HUES64 (cell line): ENCODE results near the gene XIRP2.

Source experiments
- H3K27ac ChIP-seq: 2 replicates; pipeline ENCODE4 v1.7.0; 2013; ENCODE audit warnings: low read depth, low read length, inconsistent platforms
- H3K27me3 ChIP-seq: 2 replicates; pipeline ENCODE4 v1.6.1; 2013; ENCODE audit warnings: mild to moderate bottlenecking, low read length; ENCODE audit not compliant: insufficient read depth
- H3K36me3 ChIP-seq: 2 replicates; pipeline ENCODE4 v1.6.1; 2013; ENCODE audit warnings: mild to moderate bottlenecking, low read length; ENCODE audit not compliant: insufficient read depth
- H3K4me1 ChIP-seq: 2 replicates; pipeline ENCODE4 v1.6.1; 2013; ENCODE audit warnings: mild to moderate bottlenecking, low read length, moderate library complexity; ENCODE audit not compliant: insufficient read depth
- H3K4me3 ChIP-seq: 2 replicates; pipeline ENCODE4 v1.5.1; 2013; ENCODE audit warnings: mild to moderate bottlenecking, low read length, moderate library complexity
- H3K9ac ChIP-seq: 2 replicates; pipeline ENCODE4 v1.6.1; 2013; ENCODE audit warnings: mild to moderate bottlenecking, low read depth, low read length
- H3K9me3 ChIP-seq: 2 replicates; pipeline ENCODE4 v1.6.1; 2013; ENCODE audit warnings: low read depth, low read length; ENCODE audit not compliant: insufficient read depth
- WGBS: fragments of 150-250, 120-280 bp; methylation state at CpG from one replicate; pipeline ENCODE4 v1.1.7; 2013; ENCODE audit warnings: missing lambda C conversion rate; 5-methylcytosine and 5-hydroxymethylcytosine counted together

The XIRP2 gene

GRCh38 chr2:166942377-166942776 is 54.1 kb downstream of the XIRP2 start:
- H3K27me3 ChIP-seq = no peaks in the 10 kb centered on the region
- 96% methylated on average over 1 of the region's 1 CpG for WGBS
- no peak overlapping the region for H3K4me3 ChIP-seq
- H3K9me3 ChIP-seq = peaks cover 4% of the 10 kb centered on the region; the same call in 1 of the 2 replicates
- no peaks in the 10 kb centered on the region for H3K4me1 ChIP-seq
- H3K9ac ChIP-seq = no peak overlapping the region
- no peak overlapping the region for H3K27ac ChIP-seq
- H3K36me3 ChIP-seq = no peaks in the 10 kb centered on the region

GRCh38 chr2:166944909-166945308 is 56.6 kb downstream of the XIRP2 start:
- no peak overlapping the region for H3K27ac ChIP-seq
- H3K9ac ChIP-seq = no peak overlapping the region
- H3K9me3 ChIP-seq = peaks cover 4% of the 10 kb centered on the region; the same call in 1 of the 2 replicates
- H3K4me1 ChIP-seq = no peaks in the 10 kb centered on the region
- no peaks in the 10 kb centered on the region for H3K36me3 ChIP-seq
- no peak overlapping the region for H3K4me3 ChIP-seq
- 100% methylated on average over 1 of the region's 1 CpG for WGBS
- no peaks in the 10 kb centered on the region for H3K27me3 ChIP-seq

- 98% methylated on average over 3 of the region's 3 CpGs for WGBS
- H3K9me3 ChIP-seq = no peaks in the 10 kb centered on the region
- no peak overlapping the region for H3K27ac ChIP-seq
- H3K27me3 ChIP-seq = no peaks in the 10 kb centered on the region
- no peak overlapping the region for H3K9ac ChIP-seq
- no peak overlapping the region for H3K4me3 ChIP-seq
- peaks cover 39% of the 10 kb centered on the region for H3K4me1 ChIP-seq
- H3K36me3 ChIP-seq = no peaks in the 10 kb centered on the region
These were observed 69.4 kb downstream of the XIRP2 start for GRCh38 chr2:166957686-166958085.

- H3K9me3 ChIP-seq = no peaks in the 10 kb centered on the region
- H3K36me3 ChIP-seq = no peaks in the 10 kb centered on the region
- no peak overlapping the region for H3K4me3 ChIP-seq
- H3K4me1 ChIP-seq = peaks cover 39% of the 10 kb centered on the region
- H3K27me3 ChIP-seq = no peaks in the 10 kb centered on the region
- 91% methylated on average over 4 of the region's 4 CpGs for WGBS
- no peak overlapping the region for H3K27ac ChIP-seq
- no peak overlapping the region for H3K9ac ChIP-seq
These were observed 70.8 kb downstream of the XIRP2 start for GRCh38 chr2:166958986-166959481.

DNA sequence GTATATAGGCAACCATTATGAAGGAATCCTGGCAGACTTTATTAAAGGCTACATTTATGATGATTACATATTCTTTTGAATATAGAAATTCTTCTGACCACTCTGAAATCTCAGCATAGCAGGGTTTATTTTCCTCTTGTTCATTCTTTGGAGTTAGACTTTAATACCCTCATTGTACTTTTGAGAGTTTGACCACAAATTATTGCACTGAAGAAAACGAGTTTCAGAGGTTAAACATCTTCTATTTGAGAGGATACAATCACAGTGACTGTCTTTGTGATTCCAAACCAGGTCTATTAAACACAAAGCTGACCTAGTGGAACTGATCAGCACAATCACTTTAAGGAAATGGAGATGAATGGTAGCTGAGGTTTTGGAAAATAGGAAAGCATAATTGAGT is 71.3 kb downstream of the XIRP2 start:
- no peak overlapping the region for H3K9ac ChIP-seq
- H3K27ac ChIP-seq = no peak overlapping the region
- no peaks in the 10 kb centered on the region for H3K36me3 ChIP-seq
- H3K27me3 ChIP-seq = no peaks in the 10 kb centered on the region
- peaks cover 39% of the 10 kb centered on the region for H3K4me1 ChIP-seq
- H3K4me3 ChIP-seq = no peak overlapping the region
- H3K9me3 ChIP-seq = no peaks in the 10 kb centered on the region
- WGBS = 75% methylated on average over 1 of the region's 1 CpG

- no peaks in the 10 kb centered on the region for H3K27me3 ChIP-seq
- WGBS = 79% methylated on average over 2 of the region's 2 CpGs
- no peak overlapping the region for H3K27ac ChIP-seq
These were observed 72.5 kb downstream of the XIRP2 start for GRCh38 chr2:166960702-166961270.

GRCh38 chr2:166961933-166962332 is 73.7 kb downstream of the XIRP2 start:
- Histone ChIP-seq H3K9ac (no peak overlapping the region), H3K27ac (no peak overlapping the region), H3K36me3 (no peaks in the 10 kb centered on the region), H3K9me3 (no peaks in the 10 kb centered on the region), H3K27me3 (no peaks in the 10 kb centered on the region), H3K4me1 (peaks cover 39% of the 10 kb centered on the region), H3K4me3 (no peak overlapping the region)
- 95% methylated on average over 1 of the region's 1 CpG for WGBS

More at GRCh38 chr2:166960702-166961270, 72.5 kb downstream of the XIRP2 start:
- no peak overlapping the region for H3K9ac ChIP-seq
- H3K4me3 ChIP-seq = no peak overlapping the region
- no peaks in the 10 kb centered on the region for H3K36me3 ChIP-seq
- no peaks in the 10 kb centered on the region for H3K9me3 ChIP-seq
- peaks cover 39% of the 10 kb centered on the region for H3K4me1 ChIP-seq

- no peak overlapping the region for H3K9ac ChIP-seq
- WGBS = 88% methylated on average over 1 of the region's 2 CpGs
- H3K27ac ChIP-seq = no peak overlapping the region
These were observed 81.2 kb downstream of the XIRP2 start for GRCh38 chr2:166969486-166969885.

DNA sequence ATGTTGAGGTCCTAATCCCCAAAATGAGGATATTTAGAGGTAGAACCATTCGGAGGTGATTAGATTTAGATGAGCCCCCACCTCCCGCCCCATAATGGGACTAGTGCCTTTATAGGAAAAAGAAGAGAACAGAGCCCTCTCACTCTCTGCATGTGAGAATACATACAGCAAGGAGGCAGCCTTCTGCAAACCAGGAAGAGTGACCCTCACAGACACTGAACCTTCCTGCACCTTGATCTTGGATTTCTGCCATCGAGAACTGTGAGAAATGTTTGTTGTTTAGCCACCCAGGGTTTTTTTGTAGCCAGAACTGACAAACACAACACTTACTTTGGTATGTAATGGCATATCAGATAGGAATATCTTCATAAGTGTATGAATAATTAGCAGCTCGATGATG is 83.7 kb downstream of the XIRP2 start:
- no peak overlapping the region for H3K4me3 ChIP-seq
- 94% methylated on average over 4 of the region's 4 CpGs for WGBS
- H3K9me3 ChIP-seq = no peaks in the 10 kb centered on the region
- no peaks in the 10 kb centered on the region for H3K36me3 ChIP-seq
- no peak overlapping the region for H3K9ac ChIP-seq
- H3K27me3 ChIP-seq = no peaks in the 10 kb centered on the region
- peak overlapping the region; percentile 46; the same call in 1 of the 2 replicates for H3K27ac ChIP-seq
- H3K4me1 ChIP-seq = peaks cover 23% of the 10 kb centered on the region

More at GRCh38 chr2:166969486-166969885, 81.2 kb downstream of the XIRP2 start:
- Histone ChIP-seq H3K4me3 (no peak overlapping the region), H3K9me3 (no peaks in the 10 kb centered on the region), H3K4me1 (peaks cover 23% of the 10 kb centered on the region), H3K27me3 (no peaks in the 10 kb centered on the region), H3K36me3 (no peaks in the 10 kb centered on the region)

DNA sequence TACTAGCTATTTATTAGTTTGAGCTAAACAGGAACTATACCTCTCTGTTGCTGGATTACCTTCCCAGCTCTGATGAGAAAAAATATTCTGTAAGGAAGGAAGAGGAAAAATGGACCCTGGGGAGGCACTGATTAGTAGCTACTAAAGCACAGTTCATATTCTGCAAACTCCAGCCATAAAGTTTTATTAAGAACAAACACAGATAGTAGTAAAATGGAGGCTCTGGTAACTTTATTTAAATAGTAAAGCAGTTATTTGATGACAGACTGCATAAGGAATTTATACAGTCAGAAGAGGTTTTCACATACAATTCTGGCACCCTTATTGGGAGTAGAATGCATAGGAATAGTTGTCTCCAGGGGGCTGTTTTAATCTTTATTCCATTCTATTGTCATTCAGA is 84.1 kb downstream of the XIRP2 start:
- no peak overlapping the region for H3K4me3 ChIP-seq
- no peaks in the 10 kb centered on the region for H3K27me3 ChIP-seq
- H3K9ac ChIP-seq = no peak overlapping the region
- H3K9me3 ChIP-seq = no peaks in the 10 kb centered on the region
- peaks cover 23% of the 10 kb centered on the region for H3K4me1 ChIP-seq
- peak overlapping the region; percentile 46; the same call in 1 of the 2 replicates for H3K27ac ChIP-seq
- H3K36me3 ChIP-seq = no peaks in the 10 kb centered on the region

GRCh38 chr2:166984188-166984587 is 95.9 kb downstream of the XIRP2 start:
- Histone ChIP-seq H3K36me3 (no peaks in the 10 kb centered on the region), H3K27ac (no peak overlapping the region)

GRCh38 chr2:166984797-166985196 is 96.5 kb downstream of the XIRP2 start:
- no peak overlapping the region for H3K9ac ChIP-seq
- H3K4me1 ChIP-seq = no peaks in the 10 kb centered on the region
- H3K9me3 ChIP-seq = peaks cover 8% of the 10 kb centered on the region; the same call in 1 of the 2 replicates
- no peaks in the 10 kb centered on the region for H3K27me3 ChIP-seq
- no peak overlapping the region for H3K4me3 ChIP-seq
- no peaks in the 10 kb centered on the region for H3K36me3 ChIP-seq
- no peak overlapping the region for H3K27ac ChIP-seq

More at GRCh38 chr2:166984188-166984587, 95.9 kb downstream of the XIRP2 start:
- Histone ChIP-seq H3K9me3 (peaks cover 14% of the 10 kb centered on the region; the same call in 1 of the 2 replicates), H3K4me1 (no peaks in the 10 kb centered on the region), H3K27me3 (no peaks in the 10 kb centered on the region), H3K4me3 (no peak overlapping the region), H3K9ac (no peak overlapping the region)
